GM12891 (cell line): ENCODE measurements around the gene SYNM.

Experiments
- PAX5 ChIP-seq: IDR thresholded peaks from 2 replicates; pipeline ENCODE4 v1.6.1; 2011; ENCODE audit warnings: low read length, moderate library complexity, mild to moderate bottlenecking; ENCODE audit not compliant: insufficient read depth, severe bottlenecking
- POLR2A ChIP-seq: IDR thresholded peaks from 2 replicates; pipeline ENCODE4 v1.6.1; 2011; ENCODE audit warnings: low read depth, low read length, control low read depth
- POLR2AphosphoS5 ChIP-seq: IDR thresholded peaks from 2 replicates; pipeline ENCODE4 v1.6.1; 2011; ENCODE audit warnings: low read depth, low read length, control low read depth
- POU2F2 ChIP-seq: IDR thresholded peaks from 2 replicates; pipeline ENCODE4 v1.6.1; 2011; ENCODE audit warnings: low read depth, mild to moderate bottlenecking, control low read depth, low read length, moderate library complexity
- SPI1 ChIP-seq: IDR thresholded peaks from 2 replicates; pipeline ENCODE4 v1.6.1; 2011; ENCODE audit warnings: low read depth, low read length, control low read depth
- TAF1 ChIP-seq: IDR thresholded peaks from 2 replicates; pipeline ENCODE4 v1.6.1; 2011; ENCODE audit warnings: low read depth, low read length, control low read depth

- TF ChIP-seq POLR2A (no peak), TAF1 (no peak), POLR2AphosphoS5 (no peak), PAX5 (no peak), POU2F2 (no peak), SPI1 (no peak)
Measured at GRCh38 chr15:99113547-99114271, 8.8 kb downstream of the SYNM start.
